ENCODE results near the gene TYR. TPM values are rescaled to one million over a fixed set of nuclear protein-coding genes. Genes with fewer than 3 reads are reported as not detected.
"Not testable (repeated sequence)": the region's sequence is repeated elsewhere in the genome, so short reads cannot be mapped to it uniquely, and the experiment has no call there.

TYR gene
- total RNA-seq, 4 donors from 2014 or later: not detected

GRCh38 chr11:89279176-89279575 is 101.5 kb downstream of the TYR start:
- TF ChIP-seq, protein P1, sequence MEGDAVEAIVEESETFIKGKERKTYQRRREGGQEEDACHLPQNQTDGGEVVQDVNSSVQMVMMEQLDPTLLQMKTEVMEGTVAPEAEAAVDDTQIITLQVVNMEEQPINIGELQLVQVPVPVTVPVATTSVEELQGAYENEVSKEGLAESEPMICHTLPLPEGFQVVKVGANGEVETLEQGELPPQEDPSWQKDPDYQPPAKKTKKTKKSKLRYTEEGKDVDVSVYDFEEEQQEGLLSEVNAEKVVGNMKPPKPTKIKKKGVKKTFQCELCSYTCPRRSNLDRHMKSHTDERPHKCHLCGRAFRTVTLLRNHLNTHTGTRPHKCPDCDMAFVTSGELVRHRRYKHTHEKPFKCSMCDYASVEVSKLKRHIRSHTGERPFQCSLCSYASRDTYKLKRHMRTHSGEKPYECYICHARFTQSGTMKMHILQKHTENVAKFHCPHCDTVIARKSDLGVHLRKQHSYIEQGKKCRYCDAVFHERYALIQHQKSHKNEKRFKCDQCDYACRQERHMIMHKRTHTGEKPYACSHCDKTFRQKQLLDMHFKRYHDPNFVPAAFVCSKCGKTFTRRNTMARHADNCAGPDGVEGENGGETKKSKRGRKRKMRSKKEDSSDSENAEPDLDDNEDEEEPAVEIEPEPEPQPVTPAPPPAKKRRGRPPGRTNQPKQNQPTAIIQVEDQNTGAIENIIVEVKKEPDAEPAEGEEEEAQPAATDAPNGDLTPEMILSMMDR (IDR thresholded peaks at IDR 0.05 in 4 of 5, conservative IDR thresholded peaks at IDR 0.05 in 1 of 5): no peak
- TF ChIP-seq POLR2A (IDR thresholded peaks at IDR 0.05): no peak
- Histone ChIP-seq H3K4me3 (no peak overlapping the region), H3K36me3 (no peaks in the 10 kb centered on the region), H3K4me1 (no peaks in the 10 kb centered on the region), H3K27ac (no peak overlapping the region), H3K27me3 (no peaks in the 10 kb centered on the region), H3K9me3 (no peaks in the 10 kb centered on the region)
- in situ Hi-C loops (cut with MboI; ENCODE audit: low sequenced_read_pairs in 4 of 4): no loop called here
- DNase-seq (no peak), ATAC-seq (no peak)
- intact Hi-C loops (cut with DNase I; ENCODE audit: low total_unique reads): no loop called here

- H3K27me3 ChIP-seq; DNase-seq; H3K27ac ChIP-seq; in situ Hi-C loops (cut with MboI; ENCODE audit: low sequenced_read_pairs in 4 of 4); ATAC-seq; H3K9me3 ChIP-seq; H3K36me3 ChIP-seq; H3K4me1 ChIP-seq; intact Hi-C loops (cut with DNase I; ENCODE audit: low total_unique reads); H3K4me3 ChIP-seq: not testable (repeated sequence)
Measured at GRCh38 chr11:89281032-89281677, 103.5 kb downstream of the TYR start.

DNA sequence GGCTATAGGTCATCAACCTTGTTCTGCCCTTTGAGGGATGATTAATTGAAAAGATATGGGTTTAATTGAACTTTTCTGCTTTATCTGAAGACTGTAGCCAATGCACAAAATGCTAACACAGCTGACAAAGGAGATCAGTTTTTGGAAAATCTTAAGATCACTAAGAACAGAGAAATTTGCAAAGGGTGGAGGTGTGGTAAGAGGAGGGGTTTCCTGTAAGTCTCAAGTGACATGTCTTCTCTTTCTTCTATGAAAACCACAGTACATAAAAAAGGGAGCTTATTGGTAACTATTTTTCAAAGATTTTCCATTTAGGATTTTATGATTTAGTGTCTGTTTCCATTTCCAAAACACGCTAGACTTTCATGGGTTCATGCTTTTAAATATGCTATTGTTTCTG is 108.9 kb downstream of the TYR start:
- in situ Hi-C loops (cut with MboI; ENCODE audit: low sequenced_read_pairs in 4 of 4); DNase-seq; H3K36me3 ChIP-seq; ATAC-seq; H3K27me3 ChIP-seq; H3K4me1 ChIP-seq; intact Hi-C loops (cut with DNase I; ENCODE audit: low total_unique reads); H3K27ac ChIP-seq; H3K4me3 ChIP-seq; H3K9me3 ChIP-seq: not testable (repeated sequence)

DNA sequence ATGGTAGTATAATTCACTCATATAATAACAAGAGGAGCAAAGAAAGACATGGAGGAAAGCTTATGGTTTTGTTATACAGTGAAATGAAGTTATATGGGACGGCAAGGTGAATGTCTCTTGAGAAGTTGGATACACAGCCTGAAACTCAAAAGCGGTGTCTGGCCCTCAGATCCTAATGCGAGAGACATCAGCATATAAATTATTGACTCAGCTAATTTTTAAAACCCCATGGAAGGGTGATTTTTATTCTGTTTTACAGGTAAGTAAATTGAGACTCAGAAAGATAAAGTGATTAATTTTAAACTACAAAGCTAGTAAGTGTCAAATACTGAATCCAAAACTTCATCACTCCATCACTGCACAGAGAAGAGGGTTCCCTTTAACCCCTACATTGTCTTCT is 110.3 kb downstream of the TYR start:
- H3K27me3 ChIP-seq; intact Hi-C loops (cut with DNase I; ENCODE audit: low total_unique reads); H3K4me3 ChIP-seq; H3K4me1 ChIP-seq; H3K9me3 ChIP-seq; H3K36me3 ChIP-seq; H3K27ac ChIP-seq; in situ Hi-C loops (cut with MboI; ENCODE audit: low sequenced_read_pairs in 4 of 4); DNase-seq; ATAC-seq: not testable (repeated sequence)

DNA sequence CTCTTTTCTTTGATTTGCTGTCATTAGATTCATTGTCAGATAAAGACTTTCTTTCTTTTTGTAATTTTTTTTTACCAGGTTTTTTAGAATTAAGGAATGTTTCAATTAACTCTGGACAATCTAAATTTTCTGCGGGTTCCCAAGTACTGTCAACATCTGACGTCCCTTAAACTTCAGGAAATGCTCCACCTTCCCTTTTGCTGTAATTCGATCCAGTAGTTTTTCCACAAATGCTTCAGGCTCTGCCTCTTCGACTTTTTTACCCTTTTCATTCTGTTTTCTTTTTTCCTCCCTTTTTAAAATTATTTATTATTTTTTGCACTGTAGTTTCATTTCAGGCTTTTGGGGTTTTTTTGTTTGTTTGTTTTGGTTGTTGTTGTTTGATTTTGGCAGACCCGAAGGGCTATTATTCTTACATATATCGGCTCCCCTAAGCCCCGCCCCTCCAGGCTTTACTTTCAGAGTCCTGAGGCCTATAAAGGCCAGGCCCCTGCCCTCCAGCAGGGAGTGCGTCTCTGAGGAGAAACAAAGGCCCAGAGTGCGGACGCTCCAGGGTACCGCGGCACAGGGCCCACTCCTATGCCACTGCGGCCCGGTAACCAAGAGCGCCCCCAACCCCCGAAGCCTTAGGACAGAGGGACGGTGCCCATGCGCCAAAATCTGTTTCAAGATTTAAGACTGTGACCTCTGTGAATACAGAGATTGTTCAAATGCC is 116.4 kb downstream of the TYR start:
- TF ChIP-seq, protein P1 (IDR thresholded peaks at IDR 0.05 in 4 of 5, conservative IDR thresholded peaks at IDR 0.05 in 1 of 5): no peak
- no peak for TF ChIP-seq POLR2A (IDR thresholded peaks at IDR 0.05)

GRCh38 chr11:89295023-89295422 is 117.3 kb downstream of the TYR start:
- H3K27me3 ChIP-seq; ATAC-seq; H3K4me3 ChIP-seq; DNase-seq; H3K27ac ChIP-seq; H3K9me3 ChIP-seq; H3K4me1 ChIP-seq; in situ Hi-C loops (cut with MboI; ENCODE audit: low sequenced_read_pairs in 4 of 4); intact Hi-C loops (cut with DNase I; ENCODE audit: low total_unique reads); H3K36me3 ChIP-seq: not testable (repeated sequence)

More for the DNA sequence above, 116.4 kb downstream of the TYR start:
- no peaks in the 10 kb centered on the region for H3K9me3 ChIP-seq
- ATAC-seq (no peak), DNase-seq (no peak)
- in situ Hi-C loops (cut with MboI; ENCODE audit: low sequenced_read_pairs in 4 of 4) (no loop called here), intact Hi-C loops (cut with DNase I; ENCODE audit: low total_unique reads) (no loop called here)
- no peak overlapping the region for H3K27ac ChIP-seq
- no peaks in the 10 kb centered on the region for H3K4me1 ChIP-seq
- H3K27me3 ChIP-seq: no peaks in the 10 kb centered on the region
- no peak overlapping the region for H3K4me3 ChIP-seq
- H3K36me3 ChIP-seq: no peaks in the 10 kb centered on the region

- H3K36me3 ChIP-seq; in situ Hi-C loops (cut with MboI; ENCODE audit: low sequenced_read_pairs in 4 of 4); H3K27ac ChIP-seq; intact Hi-C loops (cut with DNase I; ENCODE audit: low total_unique reads); H3K27me3 ChIP-seq; DNase-seq; H3K4me1 ChIP-seq; H3K4me3 ChIP-seq; ATAC-seq; H3K9me3 ChIP-seq: not testable (repeated sequence)
Measured at GRCh38 chr11:89303029-89303428, 125.4 kb downstream of the TYR start.

GRCh38 chr11:89308272-89308671 is 130.6 kb downstream of the TYR start:
- H3K9me3 ChIP-seq; in situ Hi-C loops (cut with MboI; ENCODE audit: low sequenced_read_pairs in 4 of 4); H3K36me3 ChIP-seq; DNase-seq; H3K4me3 ChIP-seq; H3K27me3 ChIP-seq; H3K27ac ChIP-seq; ATAC-seq; H3K4me1 ChIP-seq; intact Hi-C loops (cut with DNase I; ENCODE audit: low total_unique reads): not testable (repeated sequence)

GRCh38 chr11:89309321-89309985 is 131.8 kb downstream of the TYR start:
- H3K4me1 ChIP-seq; H3K4me3 ChIP-seq; intact Hi-C loops (cut with DNase I; ENCODE audit: low total_unique reads): not testable (repeated sequence)

More at GRCh38 chr11:89309321-89309985, 131.8 kb downstream of the TYR start:
- H3K27me3 ChIP-seq; in situ Hi-C loops (cut with MboI; ENCODE audit: low sequenced_read_pairs in 4 of 4); H3K9me3 ChIP-seq; H3K27ac ChIP-seq; H3K36me3 ChIP-seq; ATAC-seq; DNase-seq: not testable (repeated sequence)
